Mesothelial cell of epicardium (in vitro differentiated cells): ENCODE data around the gene LMTK2. TPM values are rescaled to one million over a fixed set of nuclear protein-coding genes. Genes with fewer than 3 reads are reported as not detected.

Experiments used
- DNase-seq, 2 experiments: peaks; one replicate each; pipeline ENCODE4 v3.0.0; 2021; ENCODE audit warnings: low spot score in 2 of 2; ENCODE audit not compliant: unreplicated experiment in 2 of 2
- H3K27ac Mint-ChIP-seq: 2 replicates; pipeline ENCODE4 v1.8.0; 2021; ENCODE audit warnings: mixed read lengths
- H3K27me3 Mint-ChIP-seq: 2 replicates; pipeline ENCODE4 v1.8.0; 2021; ENCODE audit warnings: low read depth, mixed read lengths
- H3K36me3 Mint-ChIP-seq: 2 replicates; pipeline ENCODE4 v1.8.0; 2021; ENCODE audit warnings: mixed read lengths
- H3K4me1 Mint-ChIP-seq: 2 replicates; pipeline ENCODE4 v1.8.0; 2021; ENCODE audit warnings: mixed read lengths
- H3K4me3 Mint-ChIP-seq: 2 replicates; pipeline ENCODE4 v1.8.0; 2021; ENCODE audit warnings: mild to moderate bottlenecking, moderate library complexity, mixed read lengths
- H3K9me3 Mint-ChIP-seq: 2 replicates; pipeline ENCODE4 v1.8.0; 2021; ENCODE audit warnings: mixed read lengths
- CTCF ChIP-seq: fragments of 200-600 bp; sonication (generic); IDR thresholded peaks from one replicate; pipeline ENCODE4 v1.5.0; 2021; ENCODE audit warnings: antibody characterized with exemption; ENCODE audit not compliant: unreplicated experiment
- total RNA-seq: library from RNA; stranded (reverse); gene quantifications from 3 replicates; pipeline ENCODE4 v1.2.1, GENCODE V29; 2021

LMTK2 gene
- total RNA-seq, 1 donor from 2014 or later: 23.1 TPM

GRCh38 chr7:98156700-98157099 is 50.0 kb downstream of the LMTK2 start:
- Mint-ChIP-seq H3K36me3 (peaks cover 47% of the 10 kb centered on the region), H3K27me3 (no peaks in the 10 kb centered on the region), H3K4me1 (no peaks in the 10 kb centered on the region), H3K9me3 (no peaks in the 10 kb centered on the region), H3K27ac (no peak overlapping the region), H3K4me3 (no peak overlapping the region)
- TF ChIP-seq CTCF: no peak
- no peak for DNase-seq

- no peak overlapping the region for H3K27ac Mint-ChIP-seq
- TF ChIP-seq CTCF: no peak
- H3K9me3 Mint-ChIP-seq: no peaks in the 10 kb centered on the region
- no peaks in the 10 kb centered on the region for H3K27me3 Mint-ChIP-seq
- peaks cover 2% of the 10 kb centered on the region for H3K4me1 Mint-ChIP-seq
- no peak for DNase-seq
- H3K36me3 Mint-ChIP-seq: peaks cover 41% of the 10 kb centered on the region
- no peak overlapping the region for H3K4me3 Mint-ChIP-seq
Observed at GRCh38 chr7:98157761-98158160, 51.1 kb downstream of the LMTK2 start.

- H3K4me1 Mint-ChIP-seq: peaks cover 21% of the 10 kb centered on the region
- no peak overlapping the region for H3K4me3 Mint-ChIP-seq
- TF ChIP-seq CTCF: no peak
- H3K27me3 Mint-ChIP-seq: no peaks in the 10 kb centered on the region
- no peak for DNase-seq
- H3K27ac Mint-ChIP-seq: peak overlapping the region; percentile 45
- H3K9me3 Mint-ChIP-seq: no peaks in the 10 kb centered on the region
- H3K36me3 Mint-ChIP-seq: peaks cover 11% of the 10 kb centered on the region
Observed at GRCh38 chr7:98162758-98163157, 56.1 kb downstream of the LMTK2 start.

- no peak for DNase-seq
- H3K9me3 Mint-ChIP-seq: no peaks in the 10 kb centered on the region
- H3K27me3 Mint-ChIP-seq: no peaks in the 10 kb centered on the region
- no peak overlapping the region for H3K4me3 Mint-ChIP-seq
- TF ChIP-seq CTCF: no peak
- no peak overlapping the region for H3K27ac Mint-ChIP-seq
- peaks cover 6% of the 10 kb centered on the region for H3K36me3 Mint-ChIP-seq
- H3K4me1 Mint-ChIP-seq: peaks cover 21% of the 10 kb centered on the region
Observed at GRCh38 chr7:98163269-98163668, 56.6 kb downstream of the LMTK2 start.

- TF ChIP-seq CTCF: no peak
- no peak for DNase-seq
- Mint-ChIP-seq H3K9me3 (no peaks in the 10 kb centered on the region), H3K4me3 (peak overlapping the region; percentile 6), H3K27me3 (no peaks in the 10 kb centered on the region), H3K4me1 (peaks cover 21% of the 10 kb centered on the region), H3K27ac (peak overlapping the region; percentile 71), H3K36me3 (peaks cover 5% of the 10 kb centered on the region)
Observed at GRCh38 chr7:98163704-98164494, 57.2 kb downstream of the LMTK2 start.
